ENCODE measurements around the gene TPM4.

GRCh38 chr19:16127080-16127479 is 50.8 kb downstream of the TPM4 start:
- TF ChIP-seq CREB1 (CRISPR knock-in tag; IDR thresholded peaks at IDR 0.05; ENCODE audit: low read depth) (no peak), CTCF (conservative IDR thresholded peaks at IDR 0.05; ENCODE audit: low read depth in 2 of 2) (no peak)
